CD1c-positive myeloid dendritic cell (primary cell): Measurements from ENCODE around the gene LRRN2.
"Not testable (repeated sequence)": the region's sequence is repeated elsewhere in the genome, so short reads cannot be mapped to it uniquely, and the experiment has no call there.

ENCODE experiments used
- DNase-seq: peaks from one replicate; pipeline ENCODE4 v3.0.0-alpha.2; 2016; ENCODE audit errors: extremely low spot score

Gene LRRN2

DNA sequence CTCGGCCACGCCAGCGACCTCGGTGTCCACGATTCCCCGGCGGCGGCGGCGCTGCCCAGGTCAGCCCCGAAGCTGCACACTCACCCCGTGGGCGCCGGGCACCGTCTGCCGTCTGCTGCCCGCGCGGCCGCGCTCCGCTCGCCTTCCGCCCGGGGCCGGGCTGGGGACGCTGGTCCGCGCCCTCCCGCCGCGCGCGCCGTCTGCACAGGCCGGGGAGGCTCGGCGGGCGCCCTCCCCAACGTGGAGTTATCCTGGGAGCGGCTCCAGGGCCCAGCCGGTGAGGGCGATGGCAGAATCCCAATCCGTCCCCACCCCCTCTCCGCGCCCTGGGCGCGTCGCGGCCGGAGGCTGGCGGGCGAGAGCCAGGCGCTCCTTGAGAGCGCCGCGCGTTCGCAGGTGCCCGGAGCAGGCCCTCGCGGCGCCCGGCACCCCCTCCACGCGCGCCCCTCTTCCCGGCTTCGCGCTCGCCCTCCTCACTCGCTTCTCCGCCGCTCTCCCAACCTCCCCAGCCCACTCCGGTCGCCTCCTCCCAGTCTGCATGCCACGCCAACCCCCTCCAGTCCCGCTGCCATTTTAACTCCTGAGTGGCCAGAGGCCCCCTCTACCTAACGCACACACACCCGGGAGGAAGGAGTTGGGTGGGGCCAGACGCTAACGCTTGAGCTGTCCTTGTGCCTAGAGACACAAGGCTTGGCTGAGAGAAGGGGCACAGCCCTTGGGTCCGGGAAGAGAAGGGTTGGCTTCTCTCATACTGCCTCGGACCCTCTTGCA, at the start of gene LRRN2:
Gene LRRN2, minus strand, starts transcription at position 503 of the 771 bp plus-strand sequence. CDS start 65,746 bp downstream, outside the sequence.
- DNase-seq = no peak

DNA sequence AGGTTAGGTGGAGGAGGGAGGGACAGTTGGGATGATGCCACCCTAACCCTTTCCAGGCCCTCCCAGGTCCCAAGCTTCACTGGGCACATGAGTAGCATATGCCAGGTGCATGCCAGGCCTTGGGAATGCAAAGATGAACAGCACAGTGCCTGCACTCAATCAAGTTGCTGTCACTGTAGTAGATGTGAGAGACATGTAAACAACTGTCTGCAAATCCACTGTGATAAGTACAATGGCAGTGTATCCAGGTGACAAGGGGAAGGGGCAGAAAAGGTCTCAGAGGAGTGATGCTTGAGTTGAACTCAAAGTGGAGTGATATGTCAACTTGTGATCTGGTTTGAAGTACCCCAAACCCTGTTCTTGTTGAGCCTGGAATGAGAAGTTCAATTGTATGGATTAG, 49.5 kb upstream of the LRRN2 start:
- no peak for DNase-seq

DNA sequence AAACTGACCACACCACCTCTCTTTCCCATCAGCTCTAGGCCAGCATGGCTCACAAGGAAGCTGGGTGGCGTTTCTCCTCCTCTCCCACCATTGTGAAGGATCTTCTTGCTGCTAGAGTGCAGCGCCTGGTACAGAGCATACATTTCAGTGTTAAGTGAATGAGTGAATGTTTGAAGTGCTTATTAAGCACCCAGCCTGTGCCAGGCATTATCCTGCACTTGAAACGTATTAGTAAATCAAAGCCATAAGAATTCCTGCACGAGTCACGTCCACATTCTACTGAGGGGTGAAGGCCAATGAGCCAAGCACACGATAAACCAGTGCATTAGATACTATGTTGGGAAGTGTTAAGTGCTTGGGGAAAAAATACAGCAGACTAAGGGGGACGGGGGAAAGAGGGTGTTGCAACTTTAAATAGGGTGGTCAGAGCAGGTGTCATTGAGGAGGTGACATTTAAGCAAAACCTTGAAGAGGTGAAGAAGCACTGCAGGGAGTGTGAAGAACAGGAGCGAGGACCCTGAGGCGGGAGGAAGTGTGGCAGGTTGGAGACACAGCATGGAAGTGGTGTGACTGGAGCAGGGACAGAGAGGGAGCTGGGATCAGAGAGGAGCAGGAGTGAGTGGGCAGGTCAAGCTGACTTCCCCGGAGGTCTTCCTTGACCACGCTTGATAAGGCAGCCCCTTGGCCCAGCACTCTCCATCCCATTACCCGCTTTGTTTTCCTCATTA, 48.5 kb upstream of the LRRN2 start:
- no peak for DNase-seq

GRCh38 chr1:204733289-204733688, 47.8 kb upstream of the LRRN2 start:
- DNase-seq = no peak

DNA sequence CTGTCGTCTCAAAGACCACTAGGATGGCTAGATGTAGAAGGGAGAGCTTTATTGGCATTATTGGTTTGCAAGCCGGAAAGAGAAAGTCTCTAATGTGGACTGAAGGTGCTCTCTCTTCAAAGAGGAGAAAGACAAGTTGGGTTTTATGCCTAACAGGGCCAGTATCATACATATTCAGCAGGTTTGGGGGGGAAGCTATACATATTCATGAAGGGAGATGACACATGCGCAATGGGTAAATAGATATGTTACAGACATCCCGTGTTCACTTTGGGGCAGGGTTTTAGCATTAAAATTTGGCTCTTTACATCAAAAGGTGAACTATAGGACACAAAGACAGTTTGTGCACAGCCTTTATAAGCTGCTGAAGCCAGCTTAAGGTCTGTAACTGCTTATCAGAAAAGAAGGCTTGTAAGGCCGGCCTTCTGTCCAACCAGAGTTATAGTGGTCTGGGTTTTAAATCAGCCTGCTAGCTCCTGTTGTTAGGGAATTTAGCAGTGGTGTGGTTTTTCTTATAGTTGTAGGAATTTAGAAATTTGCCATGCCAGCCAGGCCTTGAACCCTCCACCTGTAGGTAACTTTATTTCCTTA, 46.5 kb upstream of the LRRN2 start:
- no peak for DNase-seq

DNA sequence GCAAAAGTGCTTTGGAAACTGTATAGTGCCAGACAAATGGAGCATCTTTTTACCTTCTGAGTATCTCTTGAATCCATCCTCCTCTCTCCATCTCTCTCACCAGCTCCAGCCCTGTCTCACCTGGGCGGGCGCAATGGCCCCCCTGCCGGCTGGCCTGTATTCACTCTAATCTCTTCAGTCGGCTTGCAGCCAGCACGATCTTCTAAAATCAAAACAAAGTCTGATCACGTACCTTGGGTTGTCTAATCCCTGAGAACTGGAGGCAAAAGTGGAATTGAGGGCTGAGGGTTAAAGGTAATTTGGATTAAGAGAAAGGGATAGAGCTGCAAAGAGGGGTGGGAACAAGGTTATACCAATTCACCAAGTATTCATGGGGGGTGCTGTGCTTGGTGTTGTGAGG, 46.0 kb upstream of the LRRN2 start:
- DNase-seq = no peak

- no peak for DNase-seq
Observed at GRCh38 chr1:204730826-204731459, 45.4 kb upstream of the LRRN2 start.

DNA sequence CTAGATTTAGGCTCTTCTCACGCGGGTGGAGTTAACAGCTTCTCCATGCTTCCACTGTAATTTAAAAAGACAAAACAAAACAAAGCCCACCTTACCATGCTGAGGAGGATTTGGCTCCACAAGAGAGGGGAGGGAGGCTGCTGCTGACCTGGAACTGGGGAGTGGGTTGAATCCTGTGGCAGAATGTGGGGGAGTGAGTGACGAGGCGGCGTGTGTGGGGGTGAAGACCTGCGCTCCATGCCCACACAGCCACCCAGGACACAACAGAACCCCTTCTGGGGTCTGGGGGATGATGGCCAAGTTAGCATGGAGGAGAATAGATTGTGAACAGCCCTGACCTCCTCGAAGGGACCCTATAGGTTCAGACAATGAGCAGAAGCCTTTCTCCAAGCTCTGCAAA, 44.0 kb upstream of the LRRN2 start:
- no peak for DNase-seq

- no peak for DNase-seq
Observed at GRCh38 chr1:204728456-204728855, 42.9 kb upstream of the LRRN2 start.

DNA sequence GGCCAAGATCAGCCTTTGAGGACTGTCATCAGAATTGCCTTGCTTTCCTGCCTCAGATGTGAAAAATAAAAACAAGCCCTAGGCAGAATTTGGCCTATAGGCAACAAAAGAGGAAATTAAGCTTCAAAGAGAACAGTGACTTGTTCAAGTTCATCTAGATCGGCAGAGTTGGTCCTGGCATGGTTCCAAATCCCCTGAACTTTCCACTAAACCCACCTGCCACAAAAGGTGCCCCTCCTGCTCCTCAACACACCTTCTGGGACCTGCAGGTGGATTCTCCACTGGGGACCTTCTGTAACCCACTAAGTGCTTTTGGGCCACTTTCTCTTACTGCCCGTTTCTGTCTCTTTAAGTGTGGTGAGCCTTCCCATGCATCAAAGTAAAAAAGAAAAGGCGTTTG, 42.5 kb upstream of the LRRN2 start:
- no peak for DNase-seq

DNA sequence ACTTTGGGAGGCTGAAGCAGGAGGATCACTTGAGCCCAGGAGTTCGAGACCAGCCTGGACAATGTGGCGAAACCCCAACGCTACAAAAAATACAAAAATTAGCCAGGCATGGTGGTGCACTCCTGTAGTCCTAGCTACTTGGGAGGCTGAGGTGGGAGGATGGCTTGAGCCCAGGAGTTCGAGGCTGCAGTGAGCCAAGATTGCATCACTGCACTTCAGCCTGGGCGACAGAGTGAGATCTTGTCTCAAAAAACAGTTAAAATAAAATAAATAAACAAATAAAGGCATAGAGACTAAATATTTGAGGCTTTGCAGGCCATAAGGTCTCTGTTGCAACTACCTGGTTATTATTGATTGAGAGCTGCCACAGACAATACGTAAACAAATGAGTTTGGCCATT, 41.9 kb upstream of the LRRN2 start:
- DNase-seq = not testable (repeated sequence)

DNA sequence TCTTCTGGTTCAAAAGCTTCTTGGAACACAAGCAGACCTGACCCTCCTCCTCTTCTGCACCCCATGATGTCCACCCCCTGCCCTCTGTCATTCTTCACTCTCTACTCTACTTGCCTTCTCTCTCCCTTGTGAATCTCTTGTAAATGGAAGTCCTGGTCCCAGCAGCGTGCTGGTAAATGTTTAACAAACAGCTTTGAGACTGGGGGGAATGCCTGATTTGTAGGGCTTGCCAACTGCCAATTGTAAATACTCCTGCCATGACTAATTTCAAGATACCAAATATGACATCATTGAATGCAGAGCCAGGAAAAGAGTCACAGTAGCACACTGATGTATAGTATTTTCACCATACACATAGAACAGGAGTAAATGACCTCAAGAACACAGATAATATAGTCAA, 40.9 kb upstream of the LRRN2 start:
- DNase-seq = no peak

DNA sequence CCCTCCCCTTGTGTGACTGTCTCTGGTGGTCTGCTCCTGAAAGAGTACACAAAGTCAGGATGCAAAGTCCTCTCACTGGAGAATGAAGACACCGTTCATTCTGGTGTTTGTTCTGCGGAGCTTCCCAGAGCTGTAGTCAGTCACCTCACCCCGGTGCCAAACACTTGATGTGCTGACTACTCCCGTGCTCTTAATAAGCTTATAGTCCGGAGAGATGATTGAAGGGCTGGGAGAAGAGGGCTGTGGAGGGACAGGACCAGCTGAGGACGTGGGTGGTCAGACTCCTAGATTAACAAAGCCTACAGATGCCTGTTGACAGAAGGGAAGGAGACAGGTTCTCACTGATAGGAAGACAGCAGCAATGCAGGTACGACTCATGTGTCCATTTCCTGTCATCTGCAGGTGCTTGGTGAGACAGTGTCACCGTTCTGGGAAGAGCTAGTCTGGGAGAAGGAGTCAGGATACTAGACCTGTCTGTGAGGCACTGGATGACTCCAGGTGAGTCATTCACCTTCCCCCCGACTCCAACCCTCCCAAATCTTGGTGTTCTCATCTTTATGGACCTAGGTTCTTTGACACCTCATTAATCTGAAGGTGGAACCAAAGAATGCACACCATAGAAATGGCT, 40.4 kb upstream of the LRRN2 start:
- no peak for DNase-seq

DNA sequence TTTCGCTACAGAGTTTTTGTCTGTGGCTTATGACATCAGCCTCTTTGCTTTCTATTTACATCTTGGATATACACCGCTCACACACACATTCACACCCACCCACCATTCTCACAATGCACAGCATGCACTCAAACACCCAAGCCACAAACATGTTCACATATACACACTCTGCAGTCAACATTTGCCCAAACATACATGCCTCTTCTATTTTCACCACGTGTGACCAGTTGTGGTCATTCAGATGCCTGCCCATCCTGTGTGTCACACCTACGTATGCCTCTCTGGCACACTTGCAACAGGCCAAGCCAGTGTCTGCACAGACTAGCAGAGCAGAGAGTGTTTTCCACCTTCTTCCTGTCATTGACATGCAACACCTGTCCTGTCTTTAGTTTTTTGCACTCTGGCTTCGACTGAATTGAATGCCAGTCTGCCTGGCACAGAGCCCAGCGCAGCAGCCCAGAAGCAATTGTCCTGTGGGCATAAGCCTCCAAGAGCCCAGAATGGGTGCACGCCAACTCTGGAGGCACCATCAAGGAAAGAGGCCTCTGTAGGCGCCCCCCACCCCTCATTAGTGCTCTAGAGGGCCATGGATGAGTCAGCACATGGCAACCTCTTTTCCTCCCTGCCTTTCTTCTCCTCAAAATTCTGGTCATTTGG, 37.7 kb upstream of the LRRN2 start:
- no peak for DNase-seq

DNA sequence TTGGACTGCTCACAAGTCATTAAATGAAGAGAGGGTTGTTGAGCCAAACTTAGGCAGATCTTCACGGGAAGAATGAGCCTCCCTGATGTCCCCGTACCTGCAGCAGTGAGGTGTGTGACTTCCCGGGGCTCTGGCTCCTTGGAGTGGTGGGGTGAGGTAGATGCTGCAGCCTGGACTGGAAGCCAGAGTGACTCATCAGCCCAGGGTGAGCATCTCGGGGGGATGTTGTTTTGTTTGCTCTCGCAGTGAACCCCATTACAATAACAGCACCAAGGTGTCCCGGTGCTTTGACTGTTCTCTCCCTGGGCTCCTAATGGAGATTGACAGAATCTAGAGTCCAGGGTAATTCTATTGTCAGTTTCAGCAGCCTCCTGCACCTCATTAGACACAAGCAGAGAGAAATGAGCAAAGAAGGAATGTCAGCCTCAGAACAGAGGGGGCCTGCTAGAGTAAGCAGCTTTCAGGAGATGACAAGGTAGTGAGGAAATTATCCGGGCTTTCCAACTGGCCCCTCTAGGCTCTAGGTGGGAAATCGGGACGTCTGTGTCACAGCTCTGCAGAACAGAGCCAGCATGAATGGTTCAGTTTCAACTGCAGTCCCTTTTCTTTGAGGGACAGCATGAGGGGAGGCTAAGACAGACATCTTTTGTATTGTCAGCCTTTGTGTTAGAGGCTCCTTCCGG, 36.0 kb upstream of the LRRN2 start:
- DNase-seq = no peak

GRCh38 chr1:204716660-204717059, 31.1 kb upstream of the LRRN2 start:
- DNase-seq = no peak

DNA sequence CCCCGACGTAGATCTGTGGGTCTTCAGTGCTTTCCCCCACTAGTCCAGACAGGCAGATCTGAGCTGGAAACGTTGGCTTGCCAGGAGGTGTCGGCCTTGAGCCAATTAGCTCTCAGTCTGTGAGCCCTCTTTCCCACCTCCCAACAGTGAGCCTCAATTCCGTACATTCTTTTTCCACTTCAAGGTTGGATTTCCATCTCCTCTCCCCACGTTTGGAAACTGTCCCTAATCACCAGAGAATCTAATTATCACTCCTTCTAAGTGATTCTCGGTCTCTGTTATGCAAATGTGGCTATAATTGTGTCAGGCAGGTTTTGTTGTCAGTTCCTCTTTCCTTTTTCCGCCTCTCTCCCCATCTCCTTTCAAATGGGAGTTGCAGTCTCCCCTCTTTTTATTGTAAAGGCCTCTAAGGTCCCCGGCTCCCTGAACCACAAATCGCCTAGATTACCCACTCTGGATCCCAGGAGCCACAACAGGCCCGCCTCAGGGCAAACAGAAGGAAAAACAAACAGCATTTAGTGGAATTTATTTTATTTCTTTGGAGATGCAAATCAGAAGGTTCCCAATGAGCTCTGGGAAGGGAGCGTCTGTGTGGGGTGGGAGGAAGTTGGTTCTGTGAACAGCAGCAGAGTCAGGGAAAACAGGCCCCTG, 29.4 kb upstream of the LRRN2 start:
- DNase-seq = no peak

DNA sequence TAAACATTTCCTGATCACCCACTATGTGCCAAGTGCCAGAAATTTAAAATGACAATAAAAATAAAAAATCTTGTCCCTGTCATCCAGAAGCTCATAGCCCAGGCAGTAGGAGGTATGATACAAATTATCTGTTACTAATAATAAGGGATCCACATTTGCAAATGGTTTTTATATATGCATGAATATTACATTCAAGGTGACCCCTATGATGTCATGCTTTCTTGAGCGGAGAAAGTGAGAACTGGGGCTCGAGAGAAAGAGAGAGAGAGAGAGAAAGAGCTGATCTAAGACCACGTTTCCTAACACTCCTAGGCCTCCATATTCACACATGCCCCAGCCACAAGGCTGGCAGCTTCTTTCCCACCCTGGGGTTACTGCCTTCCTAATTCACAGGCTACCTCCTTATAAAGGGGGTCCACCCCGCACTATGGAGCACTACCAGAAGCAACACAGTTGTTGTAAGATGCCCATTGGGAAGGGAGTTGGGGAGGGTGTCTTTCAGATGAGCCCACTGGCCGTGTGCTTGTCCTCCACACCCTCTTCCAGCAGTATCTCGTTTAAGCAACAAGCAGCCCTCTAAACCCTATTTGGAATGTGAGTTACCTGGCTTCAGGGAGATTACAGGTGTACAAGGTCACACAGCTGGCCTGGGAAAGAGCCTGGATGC, 28.8 kb upstream of the LRRN2 start:
- DNase-seq = no peak

DNA sequence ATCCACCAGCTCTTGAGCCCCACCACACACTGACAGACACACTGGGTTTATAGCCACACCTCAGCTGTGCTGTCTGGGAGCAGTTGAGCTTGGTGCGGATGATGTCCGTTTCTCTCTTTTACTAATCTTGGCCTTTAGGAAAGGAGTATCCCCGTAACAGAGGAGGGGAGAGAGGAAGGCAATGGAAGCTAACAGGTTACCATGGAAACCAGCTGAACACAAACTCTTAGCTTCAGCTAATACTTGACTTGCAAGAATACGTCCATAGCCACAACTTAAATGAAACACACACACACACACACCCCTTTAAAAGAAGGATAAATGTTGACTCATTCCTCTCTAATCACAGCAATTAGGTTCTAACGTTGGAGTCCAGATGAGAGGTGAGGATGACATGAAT, 28.0 kb upstream of the LRRN2 start:
- DNase-seq = no peak
